Suprapubic skin (tissue), 3 donors: Measurements from ENCODE around the gene COQ7.

Experiments used
- POLR2A ChIP-seq, 2 donors: fragments of 450-650 bp; IDR thresholded peaks; one replicate each; pipeline ENCODE4 v1.6.1; 2017; ENCODE audit warnings: antibody characterized with exemption in 2 of 2, mild to moderate bottlenecking in 2 of 2, moderate library complexity in 2 of 2
- TF ChIP-seq, protein P1 (sequence below), 2 donors: fragments of 200-600 bp in 1 of 2; fragments of 450-650 bp in 1 of 2; sonication (generic) in 1 of 2; IDR thresholded peaks; one replicate each; pipeline ENCODE4 v1.5.1; 2016 to 2019; ENCODE audit warnings: antibody characterized with exemption in 2 of 2, mild to moderate bottlenecking in 1 of 2, moderate library complexity in 1 of 2

DNA sequence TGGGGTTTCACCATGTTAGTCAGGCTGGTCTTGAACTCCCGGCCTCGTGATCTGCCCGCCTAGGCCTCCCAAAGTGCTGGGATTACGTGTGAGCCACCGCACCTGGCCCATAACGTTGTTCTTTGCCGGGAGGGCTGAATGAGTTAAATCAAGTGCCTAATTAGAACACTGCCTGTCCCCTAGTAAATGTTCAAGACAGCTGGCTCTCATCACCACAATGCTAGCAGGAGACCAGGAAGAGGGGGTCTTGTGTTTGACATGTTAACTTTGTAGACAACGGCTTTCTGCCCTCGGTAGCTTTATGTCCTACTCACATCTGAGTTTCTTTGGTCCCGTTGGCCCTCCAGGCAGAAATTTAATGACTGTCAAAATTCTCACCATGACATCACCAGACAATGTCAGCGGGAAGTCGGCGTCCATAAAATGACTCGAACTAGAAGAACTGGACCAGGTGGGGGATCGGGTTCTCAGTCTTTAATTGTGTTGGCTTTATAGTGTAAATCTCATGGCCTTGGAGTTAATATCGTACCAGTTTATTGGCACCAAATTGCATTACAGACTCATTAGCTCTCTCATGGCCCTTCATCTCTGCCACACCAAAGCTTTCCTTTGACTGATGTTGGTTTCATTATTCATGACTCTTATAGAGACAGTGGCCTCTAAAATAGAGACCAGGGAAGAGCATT, 34.9 kb downstream of the COQ7 start:
- TF ChIP-seq POLR2A (IDR thresholded peaks at IDR 0.05): no peak
- TF ChIP-seq, protein P1, sequence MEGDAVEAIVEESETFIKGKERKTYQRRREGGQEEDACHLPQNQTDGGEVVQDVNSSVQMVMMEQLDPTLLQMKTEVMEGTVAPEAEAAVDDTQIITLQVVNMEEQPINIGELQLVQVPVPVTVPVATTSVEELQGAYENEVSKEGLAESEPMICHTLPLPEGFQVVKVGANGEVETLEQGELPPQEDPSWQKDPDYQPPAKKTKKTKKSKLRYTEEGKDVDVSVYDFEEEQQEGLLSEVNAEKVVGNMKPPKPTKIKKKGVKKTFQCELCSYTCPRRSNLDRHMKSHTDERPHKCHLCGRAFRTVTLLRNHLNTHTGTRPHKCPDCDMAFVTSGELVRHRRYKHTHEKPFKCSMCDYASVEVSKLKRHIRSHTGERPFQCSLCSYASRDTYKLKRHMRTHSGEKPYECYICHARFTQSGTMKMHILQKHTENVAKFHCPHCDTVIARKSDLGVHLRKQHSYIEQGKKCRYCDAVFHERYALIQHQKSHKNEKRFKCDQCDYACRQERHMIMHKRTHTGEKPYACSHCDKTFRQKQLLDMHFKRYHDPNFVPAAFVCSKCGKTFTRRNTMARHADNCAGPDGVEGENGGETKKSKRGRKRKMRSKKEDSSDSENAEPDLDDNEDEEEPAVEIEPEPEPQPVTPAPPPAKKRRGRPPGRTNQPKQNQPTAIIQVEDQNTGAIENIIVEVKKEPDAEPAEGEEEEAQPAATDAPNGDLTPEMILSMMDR (IDR thresholded peaks at IDR 0.05): no peak
